HG03378 (cell line): ENCODE measurements around the gene MRGPRD.
"Not testable (repeated sequence)": the region's sequence is repeated elsewhere in the genome, so short reads cannot be mapped to it uniquely, and the experiment has no call there.

Experiments
- ATAC-seq: cut with Tn5 transposase; IDR thresholded peaks from one replicate; pipeline ENCODE4 v1.9.1; 2021; ENCODE audit warnings: mild to moderate bottlenecking, moderate library complexity; ENCODE audit not compliant: unreplicated experiment

MRGPRD gene

GRCh38 chr11:68994161-68994893 lies 13.5 kb upstream of the MRGPRD start:
- no peak for ATAC-seq

- ATAC-seq, result no peak
Measured at GRCh38 chr11:68993546-68993945, 12.8 kb upstream of the MRGPRD start.

GRCh38 chr11:68992743-68993255 lies 12.0 kb upstream of the MRGPRD start:
- no peak for ATAC-seq

GRCh38 chr11:68990995-68991780 lies 10.4 kb upstream of the MRGPRD start:
- ATAC-seq, result no peak

- no peak for ATAC-seq
Measured at GRCh38 chr11:68989936-68990606, 9.3 kb upstream of the MRGPRD start.

- no peak for ATAC-seq
Measured at GRCh38 chr11:68988491-68988890, 7.7 kb upstream of the MRGPRD start.

- ATAC-seq, result no peak
Measured at GRCh38 chr11:68987211-68987610, 6.4 kb upstream of the MRGPRD start.

GRCh38 chr11:68983801-68984200 lies 3.0 kb upstream of the MRGPRD start:
- ATAC-seq, result no peak

- ATAC-seq, result no peak
Measured at GRCh38 chr11:68982134-68982533, 1.3 kb upstream of the MRGPRD start.

- no peak for ATAC-seq
Measured at GRCh38 chr11:68979931-68980775, 633 bp downstream of the MRGPRD start.

GRCh38 chr11:68978931-68979594 lies 1.7 kb downstream of the MRGPRD start:
- no peak for ATAC-seq

GRCh38 chr11:68978626-68978930 lies 2.2 kb downstream of the MRGPRD start:
- ATAC-seq, result no peak

GRCh38 chr11:68977781-68978625 lies 2.8 kb downstream of the MRGPRD start:
- no peak for ATAC-seq

GRCh38 chr11:68976563-68976962 lies 4.2 kb downstream of the MRGPRD start:
- no peak for ATAC-seq

- ATAC-seq, result no peak
Measured at GRCh38 chr11:68976095-68976494, 4.7 kb downstream of the MRGPRD start.

- ATAC-seq, result no peak
Measured at GRCh38 chr11:68974421-68975194, 6.2 kb downstream of the MRGPRD start.

- ATAC-seq, result not testable (repeated sequence)
Measured at GRCh38 chr11:68973706-68974105, 7.1 kb downstream of the MRGPRD start.

GRCh38 chr11:68973219-68973618 lies 7.6 kb downstream of the MRGPRD start:
- no peak for ATAC-seq
